ENCODE measurements around the gene C1orf116. TPM values are rescaled to one million over a fixed set of nuclear protein-coding genes. Genes with fewer than 3 reads are reported as not detected.

Gene C1orf116
- polyA plus RNA-seq, 1 donor from 2014 or later = not detected

DNA sequence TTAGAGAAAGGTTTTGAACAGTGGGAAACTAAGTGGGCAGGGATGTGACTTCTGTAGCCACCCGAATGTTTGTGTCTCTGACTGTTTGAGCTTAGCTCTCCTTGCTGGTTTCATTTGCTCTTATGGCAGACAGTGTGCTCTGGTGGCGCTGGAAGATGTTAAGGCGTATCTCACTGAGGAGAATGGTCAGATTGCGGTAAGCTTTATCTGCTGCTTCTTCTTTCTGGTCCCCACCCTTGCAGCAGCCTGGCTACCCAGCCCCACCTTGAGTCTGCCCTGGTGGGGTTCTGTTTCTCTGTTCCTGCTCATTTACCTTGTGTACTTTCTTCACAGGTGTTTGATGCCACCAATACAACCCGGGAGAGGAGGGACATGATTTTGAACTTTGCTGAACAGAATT is 30.5 kb upstream of the C1orf116 start:
- no peaks in the 10 kb centered on the region for H3K79me2 ChIP-seq (replicated peaks; ENCODE audit: insufficient read depth, low read length)
- H4K20me1 ChIP-seq (ENCODE audit: insufficient read depth) = no peaks in the 10 kb centered on the region
- no peaks in the 10 kb centered on the region for H3F3A ChIP-seq (ENCODE audit: insufficient read depth, low read length, poor library complexity, severe bottlenecking)
- H3K27me3 ChIP-seq (ENCODE audit: insufficient read depth, low read depth, low read length) = no peaks in the 10 kb centered on the region
- no peak overlapping the region for H3K27ac ChIP-seq (ENCODE audit: low read length)
- no peaks in the 10 kb centered on the region for H3K9me3 ChIP-seq (ENCODE audit: low read length)
- H3K4me2 ChIP-seq (ENCODE audit: low read length) = no peak overlapping the region
- no peak overlapping the region for H2AFZ ChIP-seq (ENCODE audit: low read depth, low read length)
- no peak overlapping the region for H3K4me3 ChIP-seq (ENCODE audit: low read length)
- no peak overlapping the region for H3K9ac ChIP-seq (ENCODE audit: low read length)
- TF ChIP-seq, protein P1, sequence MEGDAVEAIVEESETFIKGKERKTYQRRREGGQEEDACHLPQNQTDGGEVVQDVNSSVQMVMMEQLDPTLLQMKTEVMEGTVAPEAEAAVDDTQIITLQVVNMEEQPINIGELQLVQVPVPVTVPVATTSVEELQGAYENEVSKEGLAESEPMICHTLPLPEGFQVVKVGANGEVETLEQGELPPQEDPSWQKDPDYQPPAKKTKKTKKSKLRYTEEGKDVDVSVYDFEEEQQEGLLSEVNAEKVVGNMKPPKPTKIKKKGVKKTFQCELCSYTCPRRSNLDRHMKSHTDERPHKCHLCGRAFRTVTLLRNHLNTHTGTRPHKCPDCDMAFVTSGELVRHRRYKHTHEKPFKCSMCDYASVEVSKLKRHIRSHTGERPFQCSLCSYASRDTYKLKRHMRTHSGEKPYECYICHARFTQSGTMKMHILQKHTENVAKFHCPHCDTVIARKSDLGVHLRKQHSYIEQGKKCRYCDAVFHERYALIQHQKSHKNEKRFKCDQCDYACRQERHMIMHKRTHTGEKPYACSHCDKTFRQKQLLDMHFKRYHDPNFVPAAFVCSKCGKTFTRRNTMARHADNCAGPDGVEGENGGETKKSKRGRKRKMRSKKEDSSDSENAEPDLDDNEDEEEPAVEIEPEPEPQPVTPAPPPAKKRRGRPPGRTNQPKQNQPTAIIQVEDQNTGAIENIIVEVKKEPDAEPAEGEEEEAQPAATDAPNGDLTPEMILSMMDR (IDR thresholded peaks at IDR 0.05; ENCODE audit: poor library complexity, severe bottlenecking) = no peak
- TF ChIP-seq POLR2AphosphoS5 (IDR thresholded peaks at IDR 0.05) (no peak), EZH2 (IDR thresholded peaks at IDR 0.05; ENCODE audit: borderline replicate concordance, insufficient read depth, low read length, poor library complexity, severe bottlenecking) (no peak), TAF1 (IDR thresholded peaks at IDR 0.05; ENCODE audit: low read depth) (no peak), EP300 (conservative IDR thresholded peaks at IDR 0.05; ENCODE audit: poor library complexity, severe bottlenecking) (no peak), SMC3 (conservative IDR thresholded peaks at IDR 0.05; ENCODE audit: poor library complexity) (no peak), RAD21 (conservative IDR thresholded peaks at IDR 0.05) (no peak), MXI1 (conservative IDR thresholded peaks at IDR 0.05; ENCODE audit: poor library complexity, severe bottlenecking) (no peak)
- TF ChIP-seq, protein P2, sequence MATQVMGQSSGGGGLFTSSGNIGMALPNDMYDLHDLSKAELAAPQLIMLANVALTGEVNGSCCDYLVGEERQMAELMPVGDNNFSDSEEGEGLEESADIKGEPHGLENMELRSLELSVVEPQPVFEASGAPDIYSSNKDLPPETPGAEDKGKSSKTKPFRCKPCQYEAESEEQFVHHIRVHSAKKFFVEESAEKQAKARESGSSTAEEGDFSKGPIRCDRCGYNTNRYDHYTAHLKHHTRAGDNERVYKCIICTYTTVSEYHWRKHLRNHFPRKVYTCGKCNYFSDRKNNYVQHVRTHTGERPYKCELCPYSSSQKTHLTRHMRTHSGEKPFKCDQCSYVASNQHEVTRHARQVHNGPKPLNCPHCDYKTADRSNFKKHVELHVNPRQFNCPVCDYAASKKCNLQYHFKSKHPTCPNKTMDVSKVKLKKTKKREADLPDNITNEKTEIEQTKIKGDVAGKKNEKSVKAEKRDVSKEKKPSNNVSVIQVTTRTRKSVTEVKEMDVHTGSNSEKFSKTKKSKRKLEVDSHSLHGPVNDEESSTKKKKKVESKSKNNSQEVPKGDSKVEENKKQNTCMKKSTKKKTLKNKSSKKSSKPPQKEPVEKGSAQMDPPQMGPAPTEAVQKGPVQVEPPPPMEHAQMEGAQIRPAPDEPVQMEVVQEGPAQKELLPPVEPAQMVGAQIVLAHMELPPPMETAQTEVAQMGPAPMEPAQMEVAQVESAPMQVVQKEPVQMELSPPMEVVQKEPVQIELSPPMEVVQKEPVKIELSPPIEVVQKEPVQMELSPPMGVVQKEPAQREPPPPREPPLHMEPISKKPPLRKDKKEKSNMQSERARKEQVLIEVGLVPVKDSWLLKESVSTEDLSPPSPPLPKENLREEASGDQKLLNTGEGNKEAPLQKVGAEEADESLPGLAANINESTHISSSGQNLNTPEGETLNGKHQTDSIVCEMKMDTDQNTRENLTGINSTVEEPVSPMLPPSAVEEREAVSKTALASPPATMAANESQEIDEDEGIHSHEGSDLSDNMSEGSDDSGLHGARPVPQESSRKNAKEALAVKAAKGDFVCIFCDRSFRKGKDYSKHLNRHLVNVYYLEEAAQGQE (IDR thresholded peaks at IDR 0.05; ENCODE audit: borderline replicate concordance) = no peak
- H3K9me2 ChIP-seq (ENCODE audit: insufficient read depth, low read length) = no peaks in the 10 kb centered on the region
- H3K36me3 ChIP-seq (ENCODE audit: insufficient read depth, low read length) = no peaks in the 10 kb centered on the region

DNA sequence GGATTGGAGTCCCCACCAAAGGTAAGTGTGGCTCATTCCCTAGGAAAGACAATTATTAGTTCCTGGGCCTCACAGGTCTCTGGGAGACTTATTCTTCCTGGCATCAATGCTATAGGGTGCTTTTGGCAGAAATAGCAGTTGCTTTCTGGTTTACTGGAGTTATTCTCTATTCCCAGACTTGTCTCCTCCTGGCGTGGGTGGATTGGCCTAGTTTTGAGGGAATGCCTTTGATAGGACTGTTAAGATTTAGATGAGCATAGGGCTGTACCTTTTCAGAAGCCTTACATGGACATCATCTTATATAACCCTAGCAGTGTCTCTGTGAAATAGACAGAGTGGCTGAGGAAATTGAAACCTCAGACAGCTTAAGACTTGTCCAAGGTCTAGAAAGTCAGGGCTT is 29.5 kb upstream of the C1orf116 start:
- Histone ChIP-seq H3K4me3 (ENCODE audit: low read length) (no peak overlapping the region), H3K79me2 (replicated peaks; ENCODE audit: insufficient read depth, low read length) (no peaks in the 10 kb centered on the region), H3K9me2 (ENCODE audit: insufficient read depth, low read length) (no peaks in the 10 kb centered on the region), H3F3A (ENCODE audit: insufficient read depth, low read length, poor library complexity, severe bottlenecking) (no peaks in the 10 kb centered on the region), H3K27ac (ENCODE audit: low read length) (no peak overlapping the region), H4K20me1 (ENCODE audit: insufficient read depth) (no peaks in the 10 kb centered on the region), H3K9me3 (ENCODE audit: low read length) (no peaks in the 10 kb centered on the region), H2AFZ (ENCODE audit: low read depth, low read length) (no peak overlapping the region), H3K27me3 (ENCODE audit: insufficient read depth, low read depth, low read length) (no peaks in the 10 kb centered on the region), H3K9ac (ENCODE audit: low read length) (no peak overlapping the region), H3K4me2 (ENCODE audit: low read length) (no peak overlapping the region), H3K36me3 (ENCODE audit: insufficient read depth, low read length) (no peaks in the 10 kb centered on the region)
- TF ChIP-seq EZH2 (IDR thresholded peaks at IDR 0.05; ENCODE audit: borderline replicate concordance, insufficient read depth, low read length, poor library complexity, severe bottlenecking) = no peak
- TF ChIP-seq EP300 (conservative IDR thresholded peaks at IDR 0.05; ENCODE audit: poor library complexity, severe bottlenecking) = no peak
- TF ChIP-seq, protein P1 (IDR thresholded peaks at IDR 0.05; ENCODE audit: poor library complexity, severe bottlenecking) = no peak

All from neural cell (in vitro differentiated cells).